SK-N-SH (cell line): ENCODE measurements around the gene FEM1C. TPM values are rescaled to one million over a fixed set of nuclear protein-coding genes. Genes with fewer than 3 reads are reported as not detected.
A peak's percentile ranks its signal among the peaks of the same experiment; 100 is the strongest.

Experiments
- CTCF ChIA-PET: fragments of 300-600, 350-600 bp; formaldehyde crosslinking; extraction: SDS; loops from one replicate; lab custom pipeline; 2021; lab: Yijun Ruan, JAX
- POLR2A ChIA-PET: fragments of 350-600 bp; sonication (Branson Sonifier 250); formaldehyde crosslinking; extraction: SDS; loops from one replicate; lab custom pipeline; 2020; ENCODE audit warnings: antibody characterized with exemption, inconsistent platforms; lab: Yijun Ruan, JAX
- DNase-seq: peaks from one replicate; pipeline ENCODE4 v3.0.0; 2012
- H2AFZ ChIP-seq: fragments of 200-600 bp; sonication (generic); 2 replicates; pipeline ENCODE4 v1.8.1; 2016; ENCODE audit warnings: antibody characterized with exemption, mild to moderate bottlenecking, low read depth
- H3F3A ChIP-seq: fragments of 200-600 bp; sonication (generic); replicated peaks from 2 replicates; pipeline ENCODE3; 2016; ENCODE audit warnings: antibody characterized with exemption, mild to moderate bottlenecking; ENCODE audit not compliant: insufficient read depth
- H3K27ac ChIP-seq, 2 experiments: fragments of 200-500 bp in 1 of 2; fragments of 200-600 bp in 1 of 2; sonication (Bioruptor generic) in 1 of 2; sonication (generic), shearing (Covaris generic) in 1 of 2; 2 replicates each; pipeline versions ENCODE4 v1.5.1 to v1.6.1; 2014 to 2016; ENCODE audit warnings: low read depth in 2 of 2, inconsistent platforms in 1 of 2, low read length in 1 of 2, mild to moderate bottlenecking in 1 of 2, mixed read lengths in 1 of 2
- H3K27me3 ChIP-seq: fragments of 200-600 bp; sonication (generic), shearing (Covaris generic); 2 replicates; pipeline ENCODE4 v1.6.1; 2016; ENCODE audit warnings: mixed run types; ENCODE audit not compliant: insufficient read depth
- H3K36me3 ChIP-seq, 2 experiments: fragments of 200-500 bp in 1 of 2; fragments of 200-600 bp in 1 of 2; sonication (Bioruptor generic) in 1 of 2; sonication (generic) in 1 of 2; replicated peaks in 1 of 2; 2 replicates each; pipeline versions ENCODE3 to v1.5.1; 2014 to 2016; ENCODE audit warnings: low read length in 1 of 2, mild to moderate bottlenecking in 1 of 2; ENCODE audit not compliant: insufficient read depth in 2 of 2, control insufficient read depth in 1 of 2
- H3K4me1 ChIP-seq, 2 experiments: fragments of 200-500 bp in 1 of 2; fragments of 200-600 bp in 1 of 2; sonication (Bioruptor generic) in 1 of 2; sonication (generic), shearing (Covaris generic) in 1 of 2; 2 replicates each; pipeline versions ENCODE4 v1.5.1 to v1.6.1; 2014 to 2016; ENCODE audit warnings: low read depth in 1 of 2, low read length in 1 of 2, mixed run types in 1 of 2; ENCODE audit not compliant: insufficient read depth in 2 of 2, control insufficient read depth in 1 of 2
- H3K4me2 ChIP-seq: fragments of 200-600 bp; sonication (generic), shearing (Covaris generic); 2 replicates; pipeline ENCODE4 v1.6.1; 2017; ENCODE audit warnings: mixed run types
- H3K4me3 ChIP-seq, 2 experiments: fragments of 200-500 bp in 1 of 2; fragments of 200-600 bp in 1 of 2; sonication (Bioruptor generic) in 1 of 2; sonication (generic), shearing (Covaris generic) in 1 of 2; 2 replicates each; pipeline versions ENCODE4 v1.5.1 to v1.8.1; 2014 to 2016; ENCODE audit warnings: low read depth in 2 of 2, inconsistent platforms in 1 of 2, low read length in 1 of 2, mild to moderate bottlenecking in 1 of 2, mixed read lengths in 1 of 2, moderate library complexity in 1 of 2
- H3K79me2 ChIP-seq: fragments of 200-600 bp; sonication (generic); 2 replicates; pipeline ENCODE4 v1.8.1; 2017; ENCODE audit warnings: mild to moderate bottlenecking; ENCODE audit not compliant: insufficient read depth
- H3K9ac ChIP-seq: fragments of 200-600 bp; sonication (generic); 2 replicates; pipeline ENCODE4 v1.6.1; 2017; ENCODE audit warnings: mixed run types
- H3K9me2 ChIP-seq: fragments of 200-600 bp; sonication (generic); 2 replicates; pipeline ENCODE4 v1.6.1; 2017; ENCODE audit warnings: mixed run types
- H3K9me3 ChIP-seq: fragments of 200-600 bp; sonication (generic); 2 replicates; pipeline ENCODE4 v1.6.1; 2017; ENCODE audit warnings: mixed run types, mild to moderate bottlenecking, moderate library complexity
- H4K20me1 ChIP-seq: fragments of 200-600 bp; sonication (generic); 2 replicates; pipeline ENCODE4 v1.6.1; 2017; ENCODE audit warnings: mild to moderate bottlenecking, mixed run types; ENCODE audit not compliant: insufficient read depth
- CHD2 ChIP-seq: fragments of 150-350 bp; IDR thresholded peaks from 2 replicates; pipeline ENCODE4 v1.6.1; 2018; ENCODE audit warnings: low read length; ENCODE audit not compliant: partially characterized antibody
- EP300 ChIP-seq, 2 experiments: IDR thresholded peaks; 2 replicates each; pipeline versions ENCODE4 v1.4.0 to v1.6.1; 2012; ENCODE audit warnings: borderline replicate concordance in 1 of 2, low read depth in 1 of 2, low read length in 1 of 2
- EZH2phosphoT487 ChIP-seq: fragments of 200-600 bp; sonication (generic); IDR thresholded peaks from 2 replicates; pipeline ENCODE4 v1.6.1; 2017; ENCODE audit warnings: low read depth, mixed run types, mild to moderate bottlenecking, antibody characterized with exemption, moderate library complexity, borderline replicate concordance
- FOSL2 ChIP-seq: IDR thresholded peaks from 2 replicates; pipeline ENCODE4 v1.4.0; 2012; ENCODE audit warnings: low read depth, mild to moderate bottlenecking, moderate library complexity, borderline replicate concordance
- GABPA ChIP-seq: IDR thresholded peaks from 2 replicates; pipeline ENCODE4 v1.4.0; 2012; ENCODE audit warnings: low read depth, mild to moderate bottlenecking
- GATA2 ChIP-seq: sonication (generic); formaldehyde crosslinking; IDR thresholded peaks from 2 replicates; pipeline ENCODE4 v1.5.0; 2020; ENCODE audit warnings: mild to moderate bottlenecking, missing genetic modification reagents
- IRF3 ChIP-seq: fragments of 150-350 bp; IDR thresholded peaks from 2 replicates; pipeline ENCODE4 v1.6.1; 2016; ENCODE audit warnings: mild to moderate bottlenecking, low read depth, low read length
- MAX ChIP-seq: IDR thresholded peaks from 2 replicates; pipeline ENCODE4 v1.4.0; 2012; ENCODE audit warnings: low read depth
- MEF2A ChIP-seq: IDR thresholded peaks from 2 replicates; pipeline ENCODE4 v1.4.0; 2012; ENCODE audit warnings: low read depth, borderline replicate concordance
- MXI1 ChIP-seq: IDR thresholded peaks from 2 replicates; pipeline ENCODE4 v1.6.1; 2012; ENCODE audit warnings: mild to moderate bottlenecking, low read depth, low read length, improper control_type of control experiment
- NRF1 ChIP-seq: IDR thresholded peaks from 2 replicates; pipeline ENCODE4 v1.6.1; 2012; ENCODE audit warnings: low read depth, mild to moderate bottlenecking, low read length
- POLR2AphosphoS5 ChIP-seq: IDR thresholded peaks from 2 replicates; pipeline ENCODE4 v1.6.1; 2012; ENCODE audit warnings: low read depth, low read length
- RAD21 ChIP-seq: IDR thresholded peaks from 2 replicates; pipeline ENCODE4 v1.6.1; 2012; ENCODE audit warnings: mild to moderate bottlenecking, low read length
- RCOR1 ChIP-seq: fragments of 150-350 bp; IDR thresholded peaks from 2 replicates; pipeline ENCODE4 v1.6.1; 2017; ENCODE audit warnings: antibody characterized with exemption, low read length
- RXRA ChIP-seq: IDR thresholded peaks from 2 replicates; pipeline ENCODE4 v1.4.0; 2012; ENCODE audit warnings: low read depth, mild to moderate bottlenecking, borderline replicate concordance
- SMC3 ChIP-seq: IDR thresholded peaks from 2 replicates; pipeline ENCODE4 v1.6.1; 2012; ENCODE audit warnings: low read depth, low read length, improper control_type of control experiment
- TAF1 ChIP-seq: IDR thresholded peaks from 2 replicates; pipeline ENCODE4 v1.6.1; 2012; ENCODE audit warnings: low read depth, mild to moderate bottlenecking, low read length, moderate library complexity, borderline replicate concordance
- TCF12 ChIP-seq: IDR thresholded peaks from 2 replicates; pipeline ENCODE4 v1.4.0; 2012
- USF1 ChIP-seq: IDR thresholded peaks from 2 replicates; pipeline ENCODE4 v1.4.0; 2012; ENCODE audit warnings: low read depth, borderline replicate concordance
- WGBS: methylation state at CpG from one replicate; pipeline ENCODE4 v1.1.6; 2017; ENCODE audit warnings: low lambda C conversion rate; 5-methylcytosine and 5-hydroxymethylcytosine counted together
- polyA plus RNA-seq, 3 experiments: library from polyadenylated mRNA; depleted of rRNA; stranded (reverse); fragments of >200 nt; gene quantifications; 2 replicates each; pipeline ENCODE4 v1.2.3, GENCODE V29; 2012

Gene FEM1C
- polyA plus RNA-seq, 1 of the 3 experiments (the other 2 are of a cell fraction), result 2.8 TPM

GRCh38 chr5:115558388-115558956 is 13.9 kb upstream of the FEM1C start:
- CTCF ChIA-PET, result interaction anchor here (1.3 kb wide), 1 partner anchor 249 kb away, joined by 6 read pairs; no protein-coding TSS in a partner anchor

More at GRCh38 chr5:115558388-115558956, 13.9 kb upstream of the FEM1C start:
- Histone ChIP-seq H3K79me2 (no peaks in the 10 kb centered on the region), H3K9me3 (no peaks in the 10 kb centered on the region), H3K27ac (0 out of 4 replicates have a peak overlapping the region, but pooled peaks of 1 of the 2 experiments have one; percentile 29), H4K20me1 (no peaks in the 10 kb centered on the region), H2AFZ (peak overlapping the region; percentile 37; the same call in 1 of the 2 replicates), H3K27me3 (no peaks in the 10 kb centered on the region), H3K4me1 (peaks cover 3 to 16% of the 10 kb centered on the region in 2 experiments; a peak in 2 of 4 replicates), H3K4me2 (no peak overlapping the region), H3F3A (no peaks in the 10 kb centered on the region), H3K9me2 (no peaks in the 10 kb centered on the region), H3K4me3 (no peak overlapping the region), H3K9ac (no peak overlapping the region), H3K36me3 (no peaks in the 10 kb centered on the region)
- 80% methylated on average over 4 of the region's 4 CpGs for WGBS
- no peak for DNase-seq
- TF ChIP-seq USF1 (no peak), MAX (no peak), MXI1 (no peak), NRF1 (no peak), POLR2AphosphoS5 (no peak), IRF3 (no peak), RCOR1 (no peak), RXRA (no peak), FOSL2 (no peak), GABPA (no peak), CHD2 (no peak), EZH2phosphoT487 (no peak), RAD21 (no peak), EP300 (IDR thresholded peaks at IDR 0.05; ENCODE audit: borderline replicate concordance in 1 of 2, low read depth in 1 of 2, low read length in 1 of 2) (no peak), TAF1 (no peak), MEF2A (no peak), GATA2 (CRISPR knock-in tag) (no peak), SMC3 (no peak), TCF12 (no peak)
- POLR2A ChIA-PET, result no interaction called here
